B cell (primary cell): Measurements from ENCODE around the gene FILIP1. TPM values are rescaled to one million over a fixed set of nuclear protein-coding genes. Genes with fewer than 3 reads are reported as not detected.

Experiments used
- ATAC-seq: fragments of 200-7000 bp; cut with Tn5 transposase; one replicate; pipeline ENCODE4 v1.10.0; 2021; ENCODE audit warnings: low read depth, mild to moderate bottlenecking, moderate number of reproducible peaks, moderate library complexity
- CTCF ChIA-PET: fragments of 350-600 bp; sonication (Branson Sonifier 250); formaldehyde crosslinking; loops from one replicate; lab custom pipeline; 2021; ENCODE audit warnings: antibody characterized with exemption, inconsistent platforms; lab: Charles Lee
- POLR2A ChIA-PET: fragments of 350-600 bp; sonication (Branson Sonifier 250); formaldehyde crosslinking; loops from one replicate; lab custom pipeline; 2021; ENCODE audit warnings: antibody characterized with exemption; lab: Charles Lee
- DNase-seq: peaks from one replicate; pipeline ENCODE4 v3.0.0; 2013
- H2AFZ ChIP-seq: 2 replicates; pipeline ENCODE4 v1.6.1; 2012; ENCODE audit warnings: mild to moderate bottlenecking, low read depth, low read length; ENCODE audit not compliant: insufficient read depth, poor library complexity, severe bottlenecking
- H3K27ac ChIP-seq, 2 donors: 1 replicate in 1 of 2; 2 replicates in 1 of 2; pipeline ENCODE4 v1.5.1; 2012 to 2013; ENCODE audit warnings: low read length in 2 of 2, mild to moderate bottlenecking in 2 of 2, moderate library complexity in 1 of 2
- H3K27me3 ChIP-seq, 4 experiments: fragments of 200-600 bp in 1 of 4; sonication (generic) in 1 of 4; replicated peaks in 1 of 4; 1 replicate in 2 of 4; 2 replicates in 2 of 4; pipeline versions ENCODE4 v1.6.1 to v1.7.0; 2013 to 2016; ENCODE audit warnings: low read length in 3 of 4, mild to moderate bottlenecking in 2 of 4, mixed read lengths in 1 of 4, moderate library complexity in 1 of 4; ENCODE audit not compliant: insufficient read depth in 4 of 4, control insufficient read depth in 3 of 4; ENCODE audit errors: control extremely low read depth in 1 of 4
- H3K36me3 ChIP-seq, 2 experiments: replicated peaks in 1 of 2; 1 replicate in 1 of 2; 2 replicates in 1 of 2; pipeline versions ENCODE4 v1.6.1 to v1.7.1; 2013; ENCODE audit warnings: low read length in 1 of 2; ENCODE audit not compliant: insufficient read depth in 2 of 2, control insufficient read depth in 1 of 2; ENCODE audit errors: control extremely low read depth in 1 of 2, extremely low read depth in 1 of 2
- H3K4me1 ChIP-seq, 2 donors: fragments of 200-600 bp in 1 of 2; sonication (generic) in 1 of 2; 1 replicate in 1 of 2; 2 replicates in 1 of 2; pipeline versions ENCODE4 v1.5.1 to v1.6.1; 2013 to 2017; ENCODE audit warnings: low read length in 2 of 2; ENCODE audit not compliant: control insufficient read depth in 2 of 2, insufficient read depth in 2 of 2
- H3K4me2 ChIP-seq: replicated peaks from 2 replicates; pipeline ENCODE3; 2012; ENCODE audit warnings: mild to moderate bottlenecking, low read depth, low read length; ENCODE audit not compliant: poor library complexity, severe bottlenecking
- H3K4me3 ChIP-seq, 5 experiments: fragments of 200-600 bp in 1 of 5; sonication (generic) in 1 of 5; 1 replicate in 3 of 5; 2 replicates in 2 of 5; pipeline versions ENCODE4 v1.5.1 to v1.7.0; 2011 to 2016; ENCODE audit warnings: low read length in 4 of 5, mild to moderate bottlenecking in 4 of 5, low read depth in 2 of 5, control low read depth in 1 of 5, moderate library complexity in 1 of 5; ENCODE audit not compliant: insufficient read depth in 1 of 5; ENCODE audit errors: control extremely low read depth in 1 of 5, extremely low read depth in 1 of 5
- H3K79me2 ChIP-seq: fragments of 200-600 bp; sonication (generic); one replicate; pipeline ENCODE4 v1.6.0; 2016; ENCODE audit warnings: low read length; ENCODE audit not compliant: control insufficient read depth, insufficient read depth
- H3K9ac ChIP-seq: fragments of 200-600 bp; sonication (generic); 2 replicates; pipeline ENCODE4 v1.6.1; 2017; ENCODE audit warnings: mild to moderate bottlenecking, low read length, moderate library complexity
- H3K9me3 ChIP-seq, 3 donors: one replicate each; pipeline versions ENCODE4 v1.6.1 to v1.7.1; 2013; ENCODE audit warnings: low read length in 2 of 3; ENCODE audit not compliant: control insufficient read depth in 2 of 3, insufficient read depth in 1 of 3; ENCODE audit errors: control extremely low read depth in 1 of 3
- H4K20me1 ChIP-seq: 2 replicates; pipeline ENCODE4 v1.6.0; 2012; ENCODE audit warnings: mild to moderate bottlenecking, low read length; ENCODE audit not compliant: insufficient read depth, control insufficient read depth, poor library complexity, severe bottlenecking
- H3K27ac Mint-ChIP-seq: one replicate; pipeline ENCODE4 v1.8.0; 2021; ENCODE audit warnings: mixed read lengths
- H3K27me3 Mint-ChIP-seq: one replicate; pipeline ENCODE4 v1.8.0; 2021; ENCODE audit warnings: mixed read lengths
- H3K4me1 Mint-ChIP-seq: one replicate; pipeline ENCODE4 v1.8.0; 2021; ENCODE audit warnings: mixed read lengths
- H3K4me3 Mint-ChIP-seq: one replicate; pipeline ENCODE4 v1.8.0; 2021; ENCODE audit warnings: mixed read lengths
- H3K9me3 Mint-ChIP-seq: one replicate; pipeline ENCODE4 v1.8.0; 2022; ENCODE audit warnings: mixed read lengths; ENCODE audit not compliant: insufficient read depth
- EZH2 ChIP-seq: IDR thresholded peaks from 2 replicates; pipeline ENCODE4 v1.6.1; 2012; ENCODE audit warnings: borderline replicate concordance, low read depth, mild to moderate bottlenecking, moderate library complexity, low read length; ENCODE audit not compliant: insufficient read depth, poor library complexity, severe bottlenecking
- WGBS: methylation state at CpG from one replicate; pipeline ENCODE4 v1.1.5; 2013; ENCODE audit warnings: missing lambda C conversion rate; ENCODE audit not compliant: insufficient coverage; 5-methylcytosine and 5-hydroxymethylcytosine counted together
- intact Hi-C: fragments of 100-400 bp; cut with micrococcal nuclease; formaldehyde crosslinking; loops from one replicate; pipeline ENCODE4 v1.10.0; 2022
- polyA plus RNA-seq: library from polyadenylated mRNA; depleted of rRNA; stranded (reverse); fragments of >200 nt; gene quantifications from 2 replicates; pipeline ENCODE4 v1.2.3, GENCODE V29; 2012
- total RNA-seq, 2 donors: library from RNA; stranded (reverse); fragments of 120-200 nt in 1 of 2; gene quantifications; 1 replicate in 1 of 2; 2 replicates in 1 of 2; pipeline versions ENCODE4 v1.2.3 to v1.2.4, GENCODE V29; 2013 to 2022
- TF ChIP-seq, protein P1 (sequence below): fragments of 200-600 bp; IDR thresholded peaks from one replicate; pipeline ENCODE4 v1.8.0; 2022; ENCODE audit warnings: antibody characterized with exemption, mild to moderate bottlenecking

The FILIP1 gene
- total and polyA plus RNA-seq, 2 donors (not counting 1 experiment from before 2014, with no cell fraction given) = not detected

DNA sequence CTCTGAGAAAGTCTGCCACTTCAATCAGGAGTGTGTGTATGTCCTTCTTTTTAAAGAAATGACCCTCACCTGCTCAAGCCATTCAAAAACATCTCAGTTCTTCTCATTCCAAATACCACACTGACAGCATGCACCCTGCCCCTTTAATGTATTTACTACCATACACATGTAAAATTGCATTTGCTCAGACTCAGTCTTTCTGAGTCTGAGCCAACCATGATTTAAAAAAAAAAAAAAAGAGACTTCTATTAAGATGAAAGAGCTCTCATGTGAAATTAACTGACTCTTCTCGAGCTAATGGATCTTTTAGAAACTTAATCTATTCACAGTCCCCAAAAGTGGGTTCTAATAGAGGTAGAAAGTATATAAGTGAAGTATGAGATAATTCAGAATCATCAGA is 1.4 kb upstream of the FILIP1 start:
- Mint-ChIP-seq H3K27ac (no peak overlapping the region), H3K4me3 (no peak overlapping the region), H3K27me3 (peaks cover 45% of the 10 kb centered on the region), H3K4me1 (peaks cover 3% of the 10 kb centered on the region), H3K9me3 (no peaks in the 10 kb centered on the region)
- CTCF ChIA-PET = interaction anchor here (0.6 kb wide), 1 partner anchor 232 kb away, joined by 3 read pairs; no protein-coding TSS in a partner anchor
- POLR2A ChIA-PET = no interaction called here
- Histone ChIP-seq H3K36me3 (no peaks in the 10 kb centered on the region), H3K4me3 (no peak overlapping the region), H4K20me1 (no peaks in the 10 kb centered on the region), H3K27me3 (peaks cover 0 to 11% (median 6%) of the 10 kb centered on the region in 4 experiments), H2AFZ (no peak overlapping the region), H3K9me3 (no peaks in the 10 kb centered on the region), H3K4me2 (no peak overlapping the region), H3K9ac (no peak overlapping the region), H3K27ac (no peak overlapping the region), H3K79me2 (no peaks in the 10 kb centered on the region), H3K4me1 (no peaks in the 10 kb centered on the region)
- ATAC-seq (no peak), DNase-seq (no peak)
- no peak for TF ChIP-seq EZH2
- TF ChIP-seq, protein P1, sequence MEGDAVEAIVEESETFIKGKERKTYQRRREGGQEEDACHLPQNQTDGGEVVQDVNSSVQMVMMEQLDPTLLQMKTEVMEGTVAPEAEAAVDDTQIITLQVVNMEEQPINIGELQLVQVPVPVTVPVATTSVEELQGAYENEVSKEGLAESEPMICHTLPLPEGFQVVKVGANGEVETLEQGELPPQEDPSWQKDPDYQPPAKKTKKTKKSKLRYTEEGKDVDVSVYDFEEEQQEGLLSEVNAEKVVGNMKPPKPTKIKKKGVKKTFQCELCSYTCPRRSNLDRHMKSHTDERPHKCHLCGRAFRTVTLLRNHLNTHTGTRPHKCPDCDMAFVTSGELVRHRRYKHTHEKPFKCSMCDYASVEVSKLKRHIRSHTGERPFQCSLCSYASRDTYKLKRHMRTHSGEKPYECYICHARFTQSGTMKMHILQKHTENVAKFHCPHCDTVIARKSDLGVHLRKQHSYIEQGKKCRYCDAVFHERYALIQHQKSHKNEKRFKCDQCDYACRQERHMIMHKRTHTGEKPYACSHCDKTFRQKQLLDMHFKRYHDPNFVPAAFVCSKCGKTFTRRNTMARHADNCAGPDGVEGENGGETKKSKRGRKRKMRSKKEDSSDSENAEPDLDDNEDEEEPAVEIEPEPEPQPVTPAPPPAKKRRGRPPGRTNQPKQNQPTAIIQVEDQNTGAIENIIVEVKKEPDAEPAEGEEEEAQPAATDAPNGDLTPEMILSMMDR = no peak
- intact Hi-C loops = no loop called here
- no CpG with 5 or more reads among the region's 1 CpG for WGBS

DNA sequence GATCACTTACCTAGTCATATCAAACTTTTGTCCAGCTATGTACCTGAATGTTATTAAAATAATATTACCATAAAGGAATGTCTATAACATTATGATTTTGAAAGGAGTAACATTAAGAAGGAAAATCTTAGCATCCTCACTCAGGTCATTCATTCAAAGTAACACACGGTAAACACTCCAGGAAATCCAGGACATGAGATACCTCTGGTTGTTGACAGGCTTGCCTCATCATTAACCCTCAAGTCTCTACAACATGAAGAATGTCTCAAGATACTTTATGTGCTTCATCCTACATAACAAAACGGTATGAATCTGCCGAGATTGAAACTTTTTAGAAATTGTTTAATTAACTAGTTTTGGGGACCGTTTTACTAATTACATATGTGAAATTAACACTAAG is 690 bp upstream of the FILIP1 start:
- DNase-seq (no peak), ATAC-seq (no peak)
- POLR2A ChIA-PET = no interaction called here
- intact Hi-C loops = no loop called here
- H3K27me3 Mint-ChIP-seq = peaks cover 45% of the 10 kb centered on the region
- H3K4me1 Mint-ChIP-seq = peaks cover 3% of the 10 kb centered on the region
- H3K4me2 ChIP-seq = no peak overlapping the region
- WGBS = 100% methylated on average over 1 of the region's 4 CpGs
- no peak overlapping the region for H3K4me3 Mint-ChIP-seq
- CTCF ChIA-PET = interaction anchor here (0.6 to 1.4 kb wide), 2 partner anchors 10 to 232 kb away, joined by 3 to 4 read pairs; no protein-coding TSS in a partner anchor
- H3K27ac Mint-ChIP-seq = no peak overlapping the region
- no peaks in the 10 kb centered on the region for H4K20me1 ChIP-seq
- H3K9ac ChIP-seq = no peak overlapping the region
- no peaks in the 10 kb centered on the region for H3K9me3 Mint-ChIP-seq
- no peak overlapping the region for H3K27ac ChIP-seq
- H3K79me2 ChIP-seq = no peaks in the 10 kb centered on the region
- H2AFZ ChIP-seq = no peak overlapping the region
- H3K27me3 ChIP-seq = peaks cover 0 to 8% (median 6%) of the 10 kb centered on the region in 4 experiments
- TF ChIP-seq, protein P1 = no peak
- no peak for TF ChIP-seq EZH2
- no peaks in the 10 kb centered on the region for H3K4me1 ChIP-seq
- H3K4me3 ChIP-seq = no peak overlapping the region
- H3K36me3 ChIP-seq = no peaks in the 10 kb centered on the region
- no peaks in the 10 kb centered on the region for H3K9me3 ChIP-seq
